SK-N-SH (cell line): Measurements from ENCODE around the gene OCSTAMP. TPM values are rescaled to one million over a fixed set of nuclear protein-coding genes. Genes with fewer than 3 reads are reported as not detected.

ENCODE experiments used
- CTCF ChIA-PET: fragments of 300-600, 350-600 bp; formaldehyde crosslinking; extraction: SDS; loops from one replicate; lab custom pipeline; 2021; lab: Yijun Ruan, JAX
- POLR2A ChIA-PET: fragments of 350-600 bp; sonication (Branson Sonifier 250); formaldehyde crosslinking; extraction: SDS; loops from one replicate; lab custom pipeline; 2020; ENCODE audit warnings: antibody characterized with exemption, inconsistent platforms; lab: Yijun Ruan, JAX
- DNase-seq: peaks from one replicate; pipeline ENCODE4 v3.0.0; 2012
- H2AFZ ChIP-seq: fragments of 200-600 bp; sonication (generic); 2 replicates; pipeline ENCODE4 v1.8.1; 2016; ENCODE audit warnings: antibody characterized with exemption, mild to moderate bottlenecking, low read depth
- H3F3A ChIP-seq: fragments of 200-600 bp; sonication (generic); replicated peaks from 2 replicates; pipeline ENCODE3; 2016; ENCODE audit warnings: antibody characterized with exemption, mild to moderate bottlenecking; ENCODE audit not compliant: insufficient read depth
- H3K27ac ChIP-seq, 2 experiments: fragments of 200-500 bp in 1 of 2; fragments of 200-600 bp in 1 of 2; sonication (Bioruptor generic) in 1 of 2; sonication (generic), shearing (Covaris generic) in 1 of 2; 2 replicates each; pipeline versions ENCODE4 v1.5.1 to v1.6.1; 2014 to 2016; ENCODE audit warnings: low read depth in 2 of 2, inconsistent platforms in 1 of 2, low read length in 1 of 2, mild to moderate bottlenecking in 1 of 2, mixed read lengths in 1 of 2
- H3K27me3 ChIP-seq: fragments of 200-600 bp; sonication (generic), shearing (Covaris generic); 2 replicates; pipeline ENCODE4 v1.6.1; 2016; ENCODE audit warnings: mixed run types; ENCODE audit not compliant: insufficient read depth
- H3K36me3 ChIP-seq, 2 experiments: fragments of 200-500 bp in 1 of 2; fragments of 200-600 bp in 1 of 2; sonication (Bioruptor generic) in 1 of 2; sonication (generic) in 1 of 2; replicated peaks in 1 of 2; 2 replicates each; pipeline versions ENCODE3 to v1.5.1; 2014 to 2016; ENCODE audit warnings: low read length in 1 of 2, mild to moderate bottlenecking in 1 of 2; ENCODE audit not compliant: insufficient read depth in 2 of 2, control insufficient read depth in 1 of 2
- H3K4me1 ChIP-seq, 2 experiments: fragments of 200-500 bp in 1 of 2; fragments of 200-600 bp in 1 of 2; sonication (Bioruptor generic) in 1 of 2; sonication (generic), shearing (Covaris generic) in 1 of 2; 2 replicates each; pipeline versions ENCODE4 v1.5.1 to v1.6.1; 2014 to 2016; ENCODE audit warnings: low read depth in 1 of 2, low read length in 1 of 2, mixed run types in 1 of 2; ENCODE audit not compliant: insufficient read depth in 2 of 2, control insufficient read depth in 1 of 2
- H3K4me2 ChIP-seq: fragments of 200-600 bp; sonication (generic), shearing (Covaris generic); 2 replicates; pipeline ENCODE4 v1.6.1; 2017; ENCODE audit warnings: mixed run types
- H3K4me3 ChIP-seq, 2 experiments: fragments of 200-500 bp in 1 of 2; fragments of 200-600 bp in 1 of 2; sonication (Bioruptor generic) in 1 of 2; sonication (generic), shearing (Covaris generic) in 1 of 2; 2 replicates each; pipeline versions ENCODE4 v1.5.1 to v1.8.1; 2014 to 2016; ENCODE audit warnings: low read depth in 2 of 2, inconsistent platforms in 1 of 2, low read length in 1 of 2, mild to moderate bottlenecking in 1 of 2, mixed read lengths in 1 of 2, moderate library complexity in 1 of 2
- H3K79me2 ChIP-seq: fragments of 200-600 bp; sonication (generic); 2 replicates; pipeline ENCODE4 v1.8.1; 2017; ENCODE audit warnings: mild to moderate bottlenecking; ENCODE audit not compliant: insufficient read depth
- H3K9ac ChIP-seq: fragments of 200-600 bp; sonication (generic); 2 replicates; pipeline ENCODE4 v1.6.1; 2017; ENCODE audit warnings: mixed run types
- H3K9me2 ChIP-seq: fragments of 200-600 bp; sonication (generic); 2 replicates; pipeline ENCODE4 v1.6.1; 2017; ENCODE audit warnings: mixed run types
- H3K9me3 ChIP-seq: fragments of 200-600 bp; sonication (generic); 2 replicates; pipeline ENCODE4 v1.6.1; 2017; ENCODE audit warnings: mixed run types, mild to moderate bottlenecking, moderate library complexity
- H4K20me1 ChIP-seq: fragments of 200-600 bp; sonication (generic); 2 replicates; pipeline ENCODE4 v1.6.1; 2017; ENCODE audit warnings: mild to moderate bottlenecking, mixed run types; ENCODE audit not compliant: insufficient read depth
- ELF1 ChIP-seq: IDR thresholded peaks from 2 replicates; pipeline ENCODE4 v1.4.0; 2012
- FOSL2 ChIP-seq: IDR thresholded peaks from 2 replicates; pipeline ENCODE4 v1.4.0; 2012; ENCODE audit warnings: low read depth, mild to moderate bottlenecking, moderate library complexity, borderline replicate concordance
- FOXJ3 ChIP-seq: sonication (generic); formaldehyde crosslinking; IDR thresholded peaks from 2 replicates; pipeline ENCODE4 v1.5.1; 2020; ENCODE audit warnings: mild to moderate bottlenecking, missing genetic modification reagents
- FOXM1 ChIP-seq: IDR thresholded peaks from 2 replicates; pipeline ENCODE4 v1.4.0; 2012; ENCODE audit warnings: low read depth, mild to moderate bottlenecking
- NFIC ChIP-seq: IDR thresholded peaks from 2 replicates; pipeline ENCODE4 v1.4.0; 2012; ENCODE audit warnings: borderline replicate concordance
- NRF1 ChIP-seq: IDR thresholded peaks from 2 replicates; pipeline ENCODE4 v1.6.1; 2012; ENCODE audit warnings: low read depth, mild to moderate bottlenecking, low read length
- RXRA ChIP-seq: IDR thresholded peaks from 2 replicates; pipeline ENCODE4 v1.4.0; 2012; ENCODE audit warnings: low read depth, mild to moderate bottlenecking, borderline replicate concordance
- SMC3 ChIP-seq: IDR thresholded peaks from 2 replicates; pipeline ENCODE4 v1.6.1; 2012; ENCODE audit warnings: low read depth, low read length, improper control_type of control experiment
- TCF12 ChIP-seq: IDR thresholded peaks from 2 replicates; pipeline ENCODE4 v1.4.0; 2012
- YY1 ChIP-seq: IDR thresholded peaks from 2 replicates; pipeline ENCODE4 v1.4.0; 2012; ENCODE audit warnings: low read depth, mild to moderate bottlenecking
- WGBS: methylation state at CpG from one replicate; pipeline ENCODE4 v1.1.6; 2017; ENCODE audit warnings: low lambda C conversion rate; 5-methylcytosine and 5-hydroxymethylcytosine counted together
- polyA plus RNA-seq, 3 experiments: library from polyadenylated mRNA; depleted of rRNA; stranded (reverse); fragments of >200 nt; gene quantifications; 2 replicates each; pipeline ENCODE4 v1.2.3, GENCODE V29; 2012
- TF ChIP-seq, protein P1 (sequence below): IDR thresholded peaks from 2 replicates; pipeline ENCODE4 v1.6.1; 2012; ENCODE audit warnings: mild to moderate bottlenecking, low read depth, low read length, moderate library complexity

The OCSTAMP gene
- polyA plus RNA-seq, 1 of the 3 experiments (the other 2 are of a cell fraction) = not detected

DNA sequence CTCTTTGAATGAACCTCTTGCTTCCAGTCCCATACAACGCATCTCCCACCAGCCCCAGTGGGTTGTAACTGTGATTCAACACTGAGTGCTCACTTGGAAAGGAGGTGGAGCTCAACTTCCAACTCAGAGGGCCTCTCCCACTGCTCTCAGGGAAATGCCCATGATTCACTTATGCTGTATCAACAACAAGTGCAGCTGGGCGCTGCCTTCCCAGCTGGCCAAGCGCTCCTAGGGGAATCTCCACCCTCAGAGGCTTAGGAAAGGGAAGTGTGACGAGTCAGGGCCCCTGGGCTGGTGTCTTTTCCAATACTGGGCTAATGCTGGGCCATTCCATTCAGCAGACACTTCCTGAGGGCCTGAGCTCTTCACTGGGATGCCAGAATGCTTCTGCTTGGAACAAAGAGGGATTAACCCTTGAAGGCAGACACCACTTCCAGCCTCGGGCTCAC lies 8.1 kb upstream of the OCSTAMP start:
- H3F3A ChIP-seq = no peaks in the 10 kb centered on the region
- H3K9me2 ChIP-seq = no peaks in the 10 kb centered on the region
- H3K79me2 ChIP-seq = no peaks in the 10 kb centered on the region
- H3K27ac ChIP-seq = no peak overlapping the region
- no peak overlapping the region for H3K4me3 ChIP-seq
- no peaks in the 10 kb centered on the region for H4K20me1 ChIP-seq
- CTCF ChIA-PET = interaction anchor here (1.1 to 9.0 kb wide), 5 partner anchors 8 to 127 kb away, joined by 5 to 102 read pairs (median 6); partner anchors contain the start of gene OCSTAMP
- no peaks in the 10 kb centered on the region for H3K36me3 ChIP-seq
- 73% methylated on average over 2 of the region's 5 CpGs for WGBS
- no peak for DNase-seq
- no peaks in the 10 kb centered on the region for H3K9me3 ChIP-seq
- peak; percentile 35; the same call in 1 of the 2 replicates for TF ChIP-seq TCF12
- no peak for TF ChIP-seq SMC3
- peak; percentile 6; the same call in 1 of the 2 replicates for TF ChIP-seq FOSL2
- TF ChIP-seq, all 33 proteins: peak for 2
- Histone ChIP-seq H3K4me1 (peaks cover 0 to 9% of the 10 kb centered on the region in 2 experiments; a peak in 1 of 4 replicates), H3K4me2 (no peak overlapping the region), H3K9ac (no peak overlapping the region), H3K27me3 (no peaks in the 10 kb centered on the region; the same call in 1 of the 2 replicates), H2AFZ (peak overlapping the region; percentile 66; the same call in 1 of the 2 replicates)
- POLR2A ChIA-PET = no interaction called here

DNA sequence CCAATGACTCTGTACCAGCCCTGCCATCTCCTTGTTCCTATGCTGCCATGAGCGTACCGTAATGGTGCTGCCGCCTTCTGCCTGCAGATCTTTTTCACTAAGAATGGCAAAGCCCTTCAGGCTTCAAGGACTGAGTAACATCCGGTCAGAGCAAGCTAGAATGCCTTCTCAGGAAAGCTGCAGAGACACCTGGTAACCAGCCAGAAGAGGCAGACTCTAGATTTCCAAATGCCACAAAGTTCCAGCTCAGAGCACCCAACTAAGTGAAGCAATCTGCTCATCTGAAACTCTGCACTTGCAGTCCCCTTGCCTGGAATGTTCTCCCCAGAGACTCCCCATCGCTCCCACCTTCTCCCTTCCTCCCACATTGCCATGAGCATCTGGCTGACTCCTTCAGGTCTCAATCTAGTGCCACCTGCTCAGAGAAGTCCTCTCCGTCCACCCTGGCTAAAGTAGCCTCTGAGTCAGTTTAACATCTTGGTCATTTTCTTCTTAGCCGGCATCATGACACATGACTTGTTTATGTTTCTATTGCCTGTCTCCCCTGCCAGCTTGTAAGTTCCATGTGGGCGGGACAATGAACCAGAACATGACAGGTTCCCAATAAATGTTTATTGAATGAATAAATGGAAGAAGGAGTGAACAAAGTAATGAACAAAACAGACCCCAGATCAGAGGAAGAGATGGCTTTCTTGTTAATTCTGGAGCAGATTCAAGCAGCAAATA lies 6.9 kb upstream of the OCSTAMP start:
- Histone ChIP-seq H3F3A (no peaks in the 10 kb centered on the region), H3K36me3 (no peaks in the 10 kb centered on the region), H4K20me1 (no peaks in the 10 kb centered on the region), H3K9me2 (no peaks in the 10 kb centered on the region), H3K27me3 (no peaks in the 10 kb centered on the region; the same call in 1 of the 2 replicates)
- CTCF ChIA-PET = interaction anchor here (0.9 to 9.0 kb wide), 2 partner anchors 13 to 124 kb away, joined by 3 to 102 read pairs; no protein-coding TSS in a partner anchor
- no peak for TF ChIP-seq NRF1
- TF ChIP-seq NFIC = no peak
- TF ChIP-seq, protein P1, sequence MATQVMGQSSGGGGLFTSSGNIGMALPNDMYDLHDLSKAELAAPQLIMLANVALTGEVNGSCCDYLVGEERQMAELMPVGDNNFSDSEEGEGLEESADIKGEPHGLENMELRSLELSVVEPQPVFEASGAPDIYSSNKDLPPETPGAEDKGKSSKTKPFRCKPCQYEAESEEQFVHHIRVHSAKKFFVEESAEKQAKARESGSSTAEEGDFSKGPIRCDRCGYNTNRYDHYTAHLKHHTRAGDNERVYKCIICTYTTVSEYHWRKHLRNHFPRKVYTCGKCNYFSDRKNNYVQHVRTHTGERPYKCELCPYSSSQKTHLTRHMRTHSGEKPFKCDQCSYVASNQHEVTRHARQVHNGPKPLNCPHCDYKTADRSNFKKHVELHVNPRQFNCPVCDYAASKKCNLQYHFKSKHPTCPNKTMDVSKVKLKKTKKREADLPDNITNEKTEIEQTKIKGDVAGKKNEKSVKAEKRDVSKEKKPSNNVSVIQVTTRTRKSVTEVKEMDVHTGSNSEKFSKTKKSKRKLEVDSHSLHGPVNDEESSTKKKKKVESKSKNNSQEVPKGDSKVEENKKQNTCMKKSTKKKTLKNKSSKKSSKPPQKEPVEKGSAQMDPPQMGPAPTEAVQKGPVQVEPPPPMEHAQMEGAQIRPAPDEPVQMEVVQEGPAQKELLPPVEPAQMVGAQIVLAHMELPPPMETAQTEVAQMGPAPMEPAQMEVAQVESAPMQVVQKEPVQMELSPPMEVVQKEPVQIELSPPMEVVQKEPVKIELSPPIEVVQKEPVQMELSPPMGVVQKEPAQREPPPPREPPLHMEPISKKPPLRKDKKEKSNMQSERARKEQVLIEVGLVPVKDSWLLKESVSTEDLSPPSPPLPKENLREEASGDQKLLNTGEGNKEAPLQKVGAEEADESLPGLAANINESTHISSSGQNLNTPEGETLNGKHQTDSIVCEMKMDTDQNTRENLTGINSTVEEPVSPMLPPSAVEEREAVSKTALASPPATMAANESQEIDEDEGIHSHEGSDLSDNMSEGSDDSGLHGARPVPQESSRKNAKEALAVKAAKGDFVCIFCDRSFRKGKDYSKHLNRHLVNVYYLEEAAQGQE = no peak
- TF ChIP-seq RXRA = no peak
- no peak for TF ChIP-seq FOXJ3 (CRISPR knock-in tag)
- no peak for TF ChIP-seq ELF1
- TF ChIP-seq YY1 = no peak
- TF ChIP-seq FOXM1 = no peak
- TF ChIP-seq, all 33 proteins: peak for 0
- no peak overlapping the region for H3K4me3 ChIP-seq
- no peak overlapping the region for H3K9ac ChIP-seq
- DNase-seq = no peak
- POLR2A ChIA-PET = no interaction called here
- 60% methylated on average over 8 of the region's 8 CpGs for WGBS
- no peaks in the 10 kb centered on the region for H3K9me3 ChIP-seq
- H2AFZ ChIP-seq = no peak overlapping the region
- peaks cover 0 to 8% of the 10 kb centered on the region in 2 experiments; a peak in 1 of 4 replicates for H3K4me1 ChIP-seq
- no peak overlapping the region for H3K27ac ChIP-seq
- no peaks in the 10 kb centered on the region for H3K79me2 ChIP-seq
- H3K4me2 ChIP-seq = no peak overlapping the region
